GM12878 (cell line): ENCODE measurements around the gene LONRF2. TPM values are rescaled to one million over a fixed set of nuclear protein-coding genes. Genes with fewer than 3 reads are reported as not detected.

Source experiments
- ATAC-seq: fragments of 200-7000 bp; cut with Tn5 transposase; 3 replicates; pipeline ENCODE4 v1.9.1; 2020; ENCODE audit warnings: mild to moderate bottlenecking, moderate library complexity
- BruUV-seq: library from RNA; stranded (reverse); fragments of 400-500 nt; replicated peaks from 2 replicates; lab custom pipeline; 2021; lab: Mats Ljungman, UMichigan
- CTCF ChIA-PET: fragments of 300-600 bp; sonication (Branson Sonifier 250); formaldehyde crosslinking; extraction: SDS; loops from one replicate; lab custom pipeline; 2021; ENCODE audit warnings: inconsistent platforms; lab: Yijun Ruan, JAX
- POLR2A ChIA-PET: fragments of 350-600 bp; formaldehyde crosslinking; extraction: SDS; loops from one replicate; lab custom pipeline; 2021; ENCODE audit warnings: inconsistent platforms; lab: Charles Lee
- RAD21 ChIA-PET: fragments of 300-600 bp; sonication (Branson Sonifier 250); formaldehyde crosslinking; loops from one replicate; lab custom pipeline; 2023; ENCODE audit warnings: antibody characterized with exemption; ENCODE audit not compliant: unreplicated experiment; lab: Charles Lee
- SMC1A ChIA-PET: fragments of 300-600 bp; sonication (Branson Sonifier 250); formaldehyde crosslinking; loops from one replicate; lab custom pipeline; 2023; ENCODE audit not compliant: unreplicated experiment, uncharacterized antibody; lab: Charles Lee
- DNase-seq: peaks from one replicate; pipeline ENCODE4 v3.0.0-alpha.2; 2011; ENCODE audit warnings: low read depth, low spot score
- FAIRE-seq: peaks from 3 replicates; lab custom pipeline; 2011; peaks lifted over from hg19 to GRCh38; lab: Jason Lieb, UNC
- H2AFZ ChIP-seq: 2 replicates; pipeline ENCODE4 v1.6.0; 2011; ENCODE audit warnings: low read depth, low read length, control low read depth; ENCODE audit not compliant: control insufficient read depth
- H3K27ac ChIP-seq: 2 replicates; pipeline ENCODE4 v1.5.1; 2011; ENCODE audit warnings: control low read depth; ENCODE audit not compliant: control insufficient read depth, insufficient read depth
- H3K27me3 ChIP-seq, 2 experiments: replicated peaks in 1 of 2; 2 replicates each; pipeline versions ENCODE4 v1.6.0 to v1.6.1; 2011; ENCODE audit warnings: low read length in 1 of 2; ENCODE audit not compliant: control insufficient read depth in 2 of 2, insufficient read depth in 2 of 2
- H3K36me3 ChIP-seq, 2 experiments: 2 replicates each; pipeline ENCODE4 v1.5.1; 2011; ENCODE audit warnings: low read length in 1 of 2; ENCODE audit not compliant: control insufficient read depth in 2 of 2, insufficient read depth in 2 of 2
- H3K4me1 ChIP-seq: 2 replicates; pipeline ENCODE4 v1.6.1; 2011; ENCODE audit warnings: mild to moderate bottlenecking, low read length, moderate library complexity, mixed read lengths; ENCODE audit not compliant: control insufficient read depth, insufficient read depth
- H3K4me2 ChIP-seq: 2 replicates; pipeline ENCODE4 v1.6.0; 2011; ENCODE audit warnings: control low read depth; ENCODE audit not compliant: control insufficient read depth, insufficient read depth
- H3K4me3 ChIP-seq: fragments of 200-600 bp; sonication (generic); 2 replicates; pipeline ENCODE4 v1.5.1; 2016
- H3K79me2 ChIP-seq: 2 replicates; pipeline ENCODE4 v1.6.0; 2011; ENCODE audit warnings: low read length; ENCODE audit not compliant: control insufficient read depth, insufficient read depth
- H3K9ac ChIP-seq: 2 replicates; pipeline ENCODE4 v1.8.0; 2011; ENCODE audit warnings: low read length, control low read depth, mixed read lengths; ENCODE audit not compliant: control insufficient read depth, insufficient read depth
- H3K9me3 ChIP-seq: replicated peaks from 3 replicates; pipeline ENCODE4 v1.5.1; 2011; ENCODE audit warnings: mild to moderate bottlenecking, low read length; ENCODE audit not compliant: control insufficient read depth, insufficient read depth
- H4K20me1 ChIP-seq: 2 replicates; pipeline ENCODE4 v1.6.0; 2011; ENCODE audit not compliant: control insufficient read depth, insufficient read depth
- ASH2L ChIP-seq: fragments of 300-600, 200-600 bp; sonication (generic); IDR thresholded peaks from 2 replicates; pipeline ENCODE4 v1.6.1; 2017; ENCODE audit warnings: low read depth, mild to moderate bottlenecking, borderline replicate concordance
- ATF3 ChIP-seq: IDR thresholded peaks from 2 replicates; pipeline ENCODE4 v1.6.1; 2011; ENCODE audit warnings: low read depth, mild to moderate bottlenecking, low read length, moderate library complexity, borderline replicate concordance; ENCODE audit errors: extremely low read depth
- ATF7 ChIP-seq: fragments of 450-650 bp; IDR thresholded peaks from 2 replicates; pipeline ENCODE4 v1.6.1; 2016; ENCODE audit warnings: low read depth, mild to moderate bottlenecking
- BMI1 ChIP-seq: fragments of 450-650 bp; IDR thresholded peaks from 2 replicates; pipeline ENCODE4 v1.6.1; 2016; ENCODE audit warnings: mild to moderate bottlenecking, moderate library complexity, borderline replicate concordance
- BRCA1 ChIP-seq: IDR thresholded peaks from 2 replicates; pipeline ENCODE4 v1.6.1; 2011; ENCODE audit warnings: low read depth, low read length, improper control_type of control experiment
- CEBPB ChIP-seq, 2 experiments: fragments of 150-350 bp in 1 of 2; IDR thresholded peaks; 2 replicates each; pipeline ENCODE4 v1.6.1; 2012 to 2014; ENCODE audit warnings: low read depth in 2 of 2, low read length in 2 of 2, borderline replicate concordance in 1 of 2, inconsistent platforms in 1 of 2
- CHD1 ChIP-seq: IDR thresholded peaks from 2 replicates; pipeline ENCODE4 v1.6.1; 2012; ENCODE audit warnings: low read depth, low read length, improper control_type of control experiment
- IRF4 ChIP-seq: IDR thresholded peaks from 2 replicates; pipeline ENCODE4 v1.6.1; 2011; ENCODE audit warnings: low read depth, low read length
- JUND ChIP-seq: IDR thresholded peaks from 2 replicates; pipeline ENCODE4 v1.6.1; 2012; ENCODE audit warnings: low read depth, mild to moderate bottlenecking, low read length, improper control_type of control experiment, moderate library complexity
- MYB ChIP-seq: fragments of 150-350 bp; IDR thresholded peaks from 2 replicates; pipeline ENCODE4 v1.6.1; 2014; ENCODE audit warnings: mild to moderate bottlenecking, low read depth, low read length, borderline replicate concordance
- POLR2A ChIP-seq: IDR thresholded peaks from 2 replicates; pipeline ENCODE4 v1.6.1; 2011; ENCODE audit warnings: low read depth, mild to moderate bottlenecking, low read length
- POU2F2 ChIP-seq: IDR thresholded peaks from 3 replicates; pipeline ENCODE4 v1.6.1; 2011; ENCODE audit warnings: low read depth, mild to moderate bottlenecking, low read length, borderline replicate concordance
- SIN3A ChIP-seq: IDR thresholded peaks from 2 replicates; pipeline ENCODE4 v1.6.1; 2012; ENCODE audit warnings: low read depth, low read length, improper control_type of control experiment
- WGBS: methylation state at CpG from one replicate; pipeline ENCODE4 v1.1.6; 2016; ENCODE audit warnings: low lambda C conversion rate; ENCODE audit not compliant: insufficient replicate concordance, insufficient coverage; ENCODE audit errors: missing lambda C conversion rate; 5-methylcytosine and 5-hydroxymethylcytosine counted together
- in situ Hi-C: fragments of 300-500 bp; cut with MboI; formaldehyde crosslinking; loops from 9 replicates; pipeline ENCODE4 v1.14.3; 2018; ENCODE audit warnings: mixed read lengths
- intact Hi-C: fragments of 100-400 bp; cut with micrococcal nuclease; formaldehyde crosslinking; loops from one replicate; pipeline ENCODE4 v1.14.2; 2022; ENCODE audit not compliant: unreplicated experiment
- polyA plus RNA-seq, 11 experiments: library from polyadenylated mRNA; depleted of rRNA in 4 of 11; unstranded in 6 of 11; stranded (reverse) in 5 of 11; fragments of >200 nt; fragmentation: Nextera tagmentation in 4 of 11; fragmentation: Illumina TruSeq in 1 of 11; extraction: Ambion mirVana in 4 of 11; extraction: Trizol in 1 of 11; gene quantifications; 1 replicate in 1 of 11; 2 replicates in 10 of 11; pipeline versions ENCODE4 v1.2.1 to v1.2.3, GENCODE V29; 2011 to 2016; ENCODE audit warnings: inconsistent platforms in 2 of 11, missing spikeins in 2 of 11, low read depth in 1 of 11
- total RNA-seq, 4 experiments: library from RNA; depleted of rRNA in 3 of 4; stranded (reverse); fragments of >200 nt in 3 of 4; fragmentation: Illumina TruSeq in 1 of 4; extraction: Trizol in 1 of 4; gene quantifications; 2 replicates each; pipeline versions ENCODE4 v1.2.1 to v1.2.3, GENCODE V29; 2013 to 2021
- TF ChIP-seq, protein P1 (sequence below): fragments of 450-650 bp; IDR thresholded peaks from 2 replicates; pipeline ENCODE4 v1.6.1; 2016; ENCODE audit warnings: mild to moderate bottlenecking

Gene LONRF2
- total and polyA plus RNA-seq, 10 of the 15 experiments (the other 5 are each of a cell fraction or from before 2014, with no cell fraction given) = under 0.01 to 0.04 (median 0.01) TPM; not detected in 4

DNA sequence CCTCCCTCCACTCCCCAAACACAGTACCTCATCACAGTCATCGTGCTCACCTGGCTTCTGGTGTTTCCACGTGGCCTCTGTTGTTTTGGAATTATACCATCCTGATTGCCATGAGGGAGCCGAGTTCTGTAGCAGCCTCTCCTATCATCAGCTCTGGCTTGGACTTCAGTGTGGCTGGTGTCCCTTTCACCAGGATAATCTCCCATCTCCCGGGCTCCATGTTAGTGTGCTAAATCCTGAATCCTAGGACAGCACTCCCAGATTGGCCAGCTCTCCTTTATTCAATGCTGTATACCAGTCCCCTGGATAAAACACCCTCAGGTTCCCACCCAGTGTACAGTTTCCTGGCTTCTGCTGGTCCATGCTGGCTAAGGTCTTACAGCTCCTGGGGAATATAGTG, 53.3 kb downstream of the LONRF2 start:
- H3K27ac ChIP-seq = no peak overlapping the region
- TF ChIP-seq POLR2A (no peak), CEBPB (IDR thresholded peaks at IDR 0.05; ENCODE audit: borderline replicate concordance in 1 of 2, low read depth in 2 of 2, low read length in 2 of 2) (no peak), ASH2L (no peak), ATF7 (no peak), MYB (no peak), BRCA1 (no peak), IRF4 (no peak), CHD1 (no peak), ATF3 (no peak), JUND (no peak), POU2F2 (no peak), SIN3A (no peak), BMI1 (no peak)
- TF ChIP-seq, protein P1, sequence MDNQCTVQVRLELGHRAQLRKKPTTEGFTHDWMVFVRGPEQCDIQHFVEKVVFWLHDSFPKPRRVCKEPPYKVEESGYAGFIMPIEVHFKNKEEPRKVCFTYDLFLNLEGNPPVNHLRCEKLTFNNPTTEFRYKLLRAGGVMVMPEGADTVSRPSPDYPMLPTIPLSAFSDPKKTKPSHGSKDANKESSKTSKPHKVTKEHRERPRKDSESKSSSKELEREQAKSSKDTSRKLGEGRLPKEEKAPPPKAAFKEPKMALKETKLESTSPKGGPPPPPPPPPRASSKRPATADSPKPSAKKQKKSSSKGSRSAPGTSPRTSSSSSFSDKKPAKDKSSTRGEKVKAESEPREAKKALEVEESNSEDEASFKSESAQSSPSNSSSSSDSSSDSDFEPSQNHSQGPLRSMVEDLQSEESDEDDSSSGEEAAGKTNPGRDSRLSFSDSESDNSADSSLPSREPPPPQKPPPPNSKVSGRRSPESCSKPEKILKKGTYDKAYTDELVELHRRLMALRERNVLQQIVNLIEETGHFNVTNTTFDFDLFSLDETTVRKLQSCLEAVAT = no peak
- BruUV-seq = no TSS peak
- FAIRE-seq (no peak), ATAC-seq (no peak), DNase-seq (no peak)
- no peak overlapping the region for H2AFZ ChIP-seq
- ChIA-PET CTCF (interaction anchor here (2.2 kb wide), 1 partner anchor 112 kb away, joined by 9 read pairs; no protein-coding TSS in a partner anchor), POLR2A (no interaction called here), RAD21 (no interaction called here), SMC1A (no interaction called here)
- no peaks in the 10 kb centered on the region; a peak in 2 of 4 replicates for H3K27me3 ChIP-seq
- no peak overlapping the region for H3K4me3 ChIP-seq
- H3K79me2 ChIP-seq = no peaks in the 10 kb centered on the region
- 0% methylated on average over 4 of the region's 4 CpGs for WGBS
- H3K4me2 ChIP-seq = no peak overlapping the region
- in situ Hi-C loops (loop anchor here (10.0 kb wide), 1 partner anchor 716 kb away; no protein-coding TSS in a partner anchor), intact Hi-C loops (loop anchor here (10.0 kb wide), 2 partner anchors 216 to 336 kb away; no protein-coding TSS in a partner anchor)
- no peaks in the 10 kb centered on the region for H4K20me1 ChIP-seq
- no peaks in the 10 kb centered on the region for H3K9me3 ChIP-seq
- no peaks in the 10 kb centered on the region for H3K36me3 ChIP-seq
- H3K9ac ChIP-seq = no peak overlapping the region
- H3K4me1 ChIP-seq = no peaks in the 10 kb centered on the region
